ENCODE results near the gene TSEN54. TPM values are rescaled to one million over a fixed set of nuclear protein-coding genes. Genes with fewer than 3 reads are reported as not detected.
A peak's percentile ranks its signal among the peaks of the same experiment; 100 is the strongest.

TSEN54 gene
- total RNA-seq, 2 experiments from 2014 or later, result 76.6 to 77.8 TPM

DNA sequence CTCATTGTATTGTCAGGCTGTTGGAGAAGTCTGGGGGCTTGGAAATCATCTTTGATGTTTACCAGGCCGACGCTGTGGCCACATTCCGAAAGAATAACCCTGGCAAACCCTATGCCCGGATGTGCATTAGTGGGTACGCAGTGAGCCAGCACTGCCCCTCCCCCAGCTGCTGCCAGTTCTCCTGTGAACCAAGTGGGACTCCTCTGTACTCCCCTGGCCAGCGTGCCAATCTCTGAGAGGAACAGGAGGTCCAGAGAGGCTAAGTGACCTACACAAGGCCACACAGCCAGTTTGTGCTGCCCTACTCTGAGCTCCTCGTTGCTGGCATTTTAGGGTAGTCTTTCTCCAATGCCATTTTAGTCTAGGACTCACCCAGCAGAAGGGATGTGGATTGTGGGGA, 7.3 kb downstream of the TSEN54 start:
- Mint-ChIP-seq H3K9me3 (ENCODE audit: insufficient read depth) (no peaks in the 10 kb centered on the region), H3K4me3 (no peak overlapping the region), H3K27ac (no peak overlapping the region), H3K27me3 (ENCODE audit: low read depth) (peaks cover 7% of the 10 kb centered on the region), H3K36me3 (ENCODE audit: low read depth) (peaks cover 40% of the 10 kb centered on the region), H3K4me1 (ENCODE audit: low read depth) (peaks cover 30% of the 10 kb centered on the region)
- ATAC-seq (no peak), DNase-seq (no peak)
- POLR2A ChIA-PET, result interaction anchor here (2.0 kb wide), 1 partner anchor 12 kb away, joined by 8 read pairs; no protein-coding TSS in a partner anchor
- CTCF ChIA-PET, result interaction anchor here (0.5 to 2.2 kb wide), 2 partner anchors 7 to 154 kb away, joined by 3 to 14 read pairs; partner anchors contain the start of gene TSEN54

DNA sequence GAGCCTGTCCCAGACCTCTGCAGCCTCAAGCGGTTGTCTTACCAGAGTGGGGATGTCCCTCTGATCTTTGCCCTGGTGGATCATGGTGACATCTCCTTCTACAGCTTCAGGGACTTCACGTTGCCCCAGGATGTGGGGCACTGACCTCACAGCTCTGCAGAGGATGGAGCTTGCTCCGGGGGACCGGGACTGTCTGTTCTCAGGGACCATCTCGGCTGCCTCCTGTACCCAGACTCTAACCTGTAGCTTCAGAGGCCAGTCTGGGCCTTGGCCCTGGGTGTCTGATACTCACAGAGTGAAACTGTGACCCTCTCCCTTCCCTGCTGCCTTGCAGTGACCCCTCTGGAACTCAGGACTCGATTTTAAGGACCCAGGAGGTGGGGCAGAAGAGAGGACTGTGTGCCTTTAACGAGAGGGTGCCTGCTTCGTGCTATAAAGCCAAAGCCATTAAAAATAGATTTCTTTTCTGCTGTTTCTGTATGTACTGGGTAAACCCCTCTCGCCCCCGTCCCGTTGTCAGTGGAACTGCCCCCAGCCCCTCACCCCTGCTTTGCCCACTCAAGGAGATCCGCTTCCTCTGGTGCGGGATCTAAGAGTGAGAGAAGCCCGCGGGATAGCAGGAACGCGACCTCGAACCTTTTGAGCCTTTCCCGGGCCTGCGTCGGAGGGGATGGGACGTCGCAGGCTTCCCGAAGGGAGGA, 8.1 kb downstream of the TSEN54 start:
- ATAC-seq (no peak), DNase-seq (no peak)
- H3K9me3 Mint-ChIP-seq (ENCODE audit: insufficient read depth), result no peaks in the 10 kb centered on the region
- ChIA-PET POLR2A (interaction anchor here (0.8 to 2.0 kb wide), 2 partner anchors 11 to 68 kb away, joined by 3 to 8 read pairs; partner anchors contain the start of gene TMEM94), CTCF (interaction anchor here (0.5 to 2.2 kb wide), 4 partner anchors 8 to 153 kb away, joined by 3 to 14 read pairs (median 4); partner anchors contain the start of gene TSEN54)
- H3K4me3 Mint-ChIP-seq, result peak overlapping the region; percentile 31
- peaks cover 33% of the 10 kb centered on the region for H3K36me3 Mint-ChIP-seq (ENCODE audit: low read depth)
- peak overlapping the region; percentile 39 for H3K27ac Mint-ChIP-seq
- peaks cover 7% of the 10 kb centered on the region for H3K27me3 Mint-ChIP-seq (ENCODE audit: low read depth)
- peaks cover 23% of the 10 kb centered on the region for H3K4me1 Mint-ChIP-seq (ENCODE audit: low read depth)

DNA sequence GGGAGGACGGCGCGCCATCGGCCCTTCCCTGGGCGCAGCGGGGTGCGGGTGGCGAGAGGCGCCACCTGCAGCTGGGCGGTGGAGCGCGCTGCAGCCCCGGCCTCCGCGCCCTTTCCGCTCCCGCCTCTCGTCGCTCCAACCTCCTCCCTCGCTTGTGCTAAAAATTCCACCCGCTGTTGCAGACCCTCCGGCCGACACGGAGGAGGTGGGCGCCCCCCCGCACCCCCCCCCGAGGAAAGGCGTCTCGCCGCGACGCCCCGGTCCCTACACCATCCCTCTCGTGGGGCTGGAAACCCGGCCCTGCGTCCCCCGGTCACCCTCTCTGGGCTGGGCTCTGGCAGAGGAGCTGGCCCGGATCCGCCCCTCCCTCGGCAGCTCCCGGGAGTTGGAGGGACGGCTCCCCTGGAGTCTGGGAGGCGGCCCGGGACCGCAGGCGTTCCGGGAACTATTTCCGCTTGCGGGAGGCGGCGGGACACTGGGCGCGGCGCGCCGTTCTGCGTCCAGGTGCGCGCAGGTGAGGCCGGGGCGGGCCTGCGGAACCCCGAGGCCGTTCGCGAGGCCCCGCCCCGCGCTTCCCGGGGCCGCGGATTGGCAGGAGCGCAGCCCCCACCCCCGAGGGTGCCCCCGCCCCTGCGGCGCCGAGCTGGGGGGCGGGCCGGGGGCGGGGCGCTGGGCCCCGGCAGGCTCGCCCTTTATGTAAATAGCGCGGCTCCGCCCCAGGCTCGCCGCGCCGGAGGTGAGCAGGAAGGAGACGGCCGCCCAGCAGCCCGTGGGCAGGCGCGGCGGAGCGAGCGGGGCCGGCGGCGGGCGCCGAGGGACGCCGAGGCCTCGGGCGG, 8.9 kb downstream of the TSEN54 start, which contains the start of gene LLGL2:
Gene LLGL2, plus strand, starts transcription at position 728 of the 836 bp plus-strand sequence. CDS start 17,730 bp downstream, outside the sequence.
- Mint-ChIP-seq H3K27me3 (ENCODE audit: low read depth) (peaks cover 7% of the 10 kb centered on the region), H3K36me3 (ENCODE audit: low read depth) (peaks cover 28% of the 10 kb centered on the region), H3K27ac (peak within 1 kb of the TSS; percentile 39), H3K4me3 (peak within 1 kb of the TSS; percentile 72), H3K9me3 (ENCODE audit: insufficient read depth) (no peaks in the 10 kb centered on the region), H3K4me1 (ENCODE audit: low read depth) (peaks cover 19% of the 10 kb centered on the region)
- ATAC-seq (peak; percentile 93), DNase-seq (peak; percentile 85)
- ChIA-PET POLR2A (interaction anchor here (0.6 to 2.0 kb wide), 3 partner anchors 10 to 120 kb away, joined by 3 to 8 read pairs (median 3); partner anchors contain the start of gene TMEM94), CTCF (interaction anchor here (1.3 to 2.2 kb wide), 3 partner anchors 9 to 100 kb away, joined by 3 to 14 read pairs (median 4); partner anchors contain the start of gene TSEN54)

DNA sequence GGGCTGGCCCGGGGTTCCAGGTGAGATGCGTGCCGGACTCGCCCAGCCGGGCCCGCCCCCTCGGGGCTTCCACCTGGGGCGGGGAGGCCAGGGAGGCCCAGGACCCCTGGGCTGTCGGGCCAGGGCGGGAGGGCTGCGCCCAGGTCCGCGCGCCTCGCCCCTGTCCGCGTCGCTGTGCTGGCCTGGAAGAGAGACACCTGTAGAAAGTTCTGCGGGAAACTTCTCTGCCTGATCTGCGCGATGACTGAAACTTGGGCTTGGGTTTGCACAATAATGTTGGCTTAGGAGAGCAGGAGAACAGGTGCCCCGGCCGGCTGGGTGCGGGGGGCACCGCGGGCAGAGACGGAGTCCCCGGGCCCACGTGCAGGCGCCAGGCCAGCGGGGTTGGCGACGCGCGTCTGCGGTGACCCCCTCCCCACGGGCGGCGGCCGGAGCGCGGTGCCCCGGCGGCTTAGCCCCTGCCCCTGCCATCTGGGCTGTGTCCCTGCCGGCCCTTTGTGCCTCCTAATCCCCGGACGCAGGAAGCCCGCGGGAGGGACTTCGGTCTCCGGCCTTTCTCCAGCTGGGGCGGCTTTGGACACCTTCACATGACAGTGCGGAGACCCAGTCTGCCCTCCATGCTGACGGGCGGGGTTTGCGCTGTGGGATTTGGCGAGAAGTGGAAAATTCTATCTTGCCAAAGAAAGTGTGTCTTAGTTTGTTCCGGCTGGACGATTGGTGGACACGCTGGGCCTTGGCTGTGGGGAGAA, 9.7 kb downstream of the TSEN54 start:
- H3K36me3 Mint-ChIP-seq (ENCODE audit: low read depth), result peaks cover 25% of the 10 kb centered on the region
- CTCF ChIA-PET, result interaction anchor here (1.2 to 2.6 kb wide), 7 partner anchors 8 to 101 kb away, joined by 3 to 14 read pairs (median 4); partner anchors contain the start of gene TSEN54
- ATAC-seq (no peak), DNase-seq (no peak)
- H3K4me3 Mint-ChIP-seq, result peak overlapping the region; percentile 72
- H3K27ac Mint-ChIP-seq, result no peak overlapping the region
- POLR2A ChIA-PET, result interaction anchor here (0.8 kb wide), 1 partner anchor 10 kb away, joined by 3 read pairs; the partner anchor contains the start of gene TSEN54
- H3K27me3 Mint-ChIP-seq (ENCODE audit: low read depth), result peaks cover 7% of the 10 kb centered on the region
- H3K4me1 Mint-ChIP-seq (ENCODE audit: low read depth), result peaks cover 19% of the 10 kb centered on the region
- no peaks in the 10 kb centered on the region for H3K9me3 Mint-ChIP-seq (ENCODE audit: insufficient read depth)

DNA sequence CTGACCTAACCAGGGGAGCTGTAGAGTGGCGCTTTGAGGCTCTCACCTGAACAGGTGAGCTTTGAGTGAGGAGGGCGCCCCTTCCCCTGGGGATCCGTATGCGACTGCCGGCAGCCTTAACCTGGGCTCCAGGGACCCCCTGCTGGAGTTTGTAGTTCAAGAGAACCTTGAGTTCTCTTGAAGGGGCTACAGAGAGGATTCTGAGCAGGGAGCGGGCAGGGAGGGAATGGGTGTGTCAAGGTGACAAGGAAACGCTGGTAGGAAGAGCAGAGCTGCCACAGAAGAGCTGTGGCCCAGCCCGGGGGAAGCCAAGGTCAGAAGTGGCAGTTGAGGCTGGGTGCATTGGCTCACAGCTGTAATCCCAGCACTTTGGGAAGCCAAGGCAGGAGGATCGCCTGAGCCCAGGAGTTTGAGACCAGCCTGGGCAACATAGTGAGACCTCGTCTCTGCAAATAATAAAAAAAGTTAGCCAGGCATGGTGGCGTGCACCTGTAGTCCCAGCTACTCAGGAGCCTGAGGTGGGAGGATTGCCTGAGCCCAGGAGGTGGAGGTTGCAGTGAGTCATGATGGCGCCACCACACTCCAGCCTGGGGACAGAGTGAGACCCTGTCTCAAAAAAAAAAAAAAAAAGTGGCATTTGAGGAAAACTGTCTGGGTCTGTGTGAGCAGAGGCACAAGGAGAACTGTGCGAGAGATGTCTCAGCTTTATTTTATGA, 10.4 kb downstream of the TSEN54 start:
- H3K4me1 Mint-ChIP-seq (ENCODE audit: low read depth), result peaks cover 19% of the 10 kb centered on the region
- POLR2A ChIA-PET, result interaction anchor here (0.6 to 0.8 kb wide), 3 partner anchors 9 to 55 kb away, joined by 3 to 4 read pairs (median 3); partner anchors contain the start of gene TSEN54
- DNase-seq, result no peak
- no peak for ATAC-seq
- H3K36me3 Mint-ChIP-seq (ENCODE audit: low read depth), result peaks cover 19% of the 10 kb centered on the region
- no peaks in the 10 kb centered on the region for H3K9me3 Mint-ChIP-seq (ENCODE audit: insufficient read depth)
- CTCF ChIA-PET, result interaction anchor here (1.2 to 2.6 kb wide), 4 partner anchors 9 to 75 kb away, joined by 3 to 8 read pairs (median 5); partner anchors contain the start of gene TSEN54
- peak overlapping the region; percentile 72 for H3K4me3 Mint-ChIP-seq
- peaks cover 7% of the 10 kb centered on the region for H3K27me3 Mint-ChIP-seq (ENCODE audit: low read depth)
- H3K27ac Mint-ChIP-seq, result no peak overlapping the region

DNA sequence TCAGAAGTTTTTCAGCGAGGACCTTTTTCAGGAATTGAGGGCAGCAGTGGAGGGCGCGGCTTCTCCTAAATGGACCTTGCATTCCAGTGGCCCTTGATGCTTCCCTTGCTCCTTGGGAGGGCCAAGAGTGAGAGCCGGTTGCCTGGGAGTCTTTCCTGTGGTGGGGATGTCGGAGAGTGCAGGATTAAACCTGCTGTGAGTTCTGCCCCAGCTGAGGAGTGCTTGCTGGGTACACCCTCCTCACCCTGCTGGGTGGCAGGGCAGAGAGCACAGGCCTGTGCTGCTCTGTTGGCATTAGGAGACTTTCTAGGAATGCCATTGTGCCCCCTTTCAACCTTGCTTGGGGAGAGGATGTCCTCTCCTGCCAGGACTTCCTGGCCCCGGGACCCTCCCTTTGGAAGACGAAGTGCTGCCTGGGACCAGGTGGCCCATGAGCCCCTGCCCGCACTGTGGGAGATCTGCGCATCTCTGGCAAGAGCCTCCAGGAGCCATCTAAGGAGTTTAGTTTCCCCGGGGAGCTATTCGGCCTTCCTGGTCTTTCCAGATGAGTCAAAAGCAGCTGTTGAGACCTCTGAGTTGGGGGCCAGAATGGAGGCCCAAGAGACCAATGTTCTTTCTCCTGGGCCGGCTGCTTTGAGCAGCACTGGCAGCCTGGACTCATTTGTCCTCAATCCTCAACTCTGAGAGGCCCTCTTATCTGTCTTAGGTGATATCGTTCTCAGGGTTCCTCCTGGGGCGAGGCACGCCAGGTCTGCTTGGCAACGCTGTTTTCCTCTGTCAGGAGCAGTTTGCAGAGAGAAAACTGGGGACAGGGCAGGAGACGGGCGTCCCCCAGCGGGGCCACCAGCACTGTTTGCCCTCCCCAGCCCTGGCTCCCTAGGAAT, 14.8 kb downstream of the TSEN54 start:
- Mint-ChIP-seq H3K27me3 (ENCODE audit: low read depth) (peaks cover 7% of the 10 kb centered on the region), H3K27ac (no peak overlapping the region), H3K9me3 (ENCODE audit: insufficient read depth) (no peaks in the 10 kb centered on the region), H3K4me3 (no peak overlapping the region), H3K36me3 (ENCODE audit: low read depth) (peaks cover 3% of the 10 kb centered on the region), H3K4me1 (ENCODE audit: low read depth) (peaks cover 39% of the 10 kb centered on the region)
- ATAC-seq (no peak), DNase-seq (no peak)
- ChIA-PET POLR2A (interaction anchor here (1.0 kb wide), 1 partner anchor 12 kb away, joined by 3 read pairs; no protein-coding TSS in a partner anchor), CTCF (no interaction called here)

DNA sequence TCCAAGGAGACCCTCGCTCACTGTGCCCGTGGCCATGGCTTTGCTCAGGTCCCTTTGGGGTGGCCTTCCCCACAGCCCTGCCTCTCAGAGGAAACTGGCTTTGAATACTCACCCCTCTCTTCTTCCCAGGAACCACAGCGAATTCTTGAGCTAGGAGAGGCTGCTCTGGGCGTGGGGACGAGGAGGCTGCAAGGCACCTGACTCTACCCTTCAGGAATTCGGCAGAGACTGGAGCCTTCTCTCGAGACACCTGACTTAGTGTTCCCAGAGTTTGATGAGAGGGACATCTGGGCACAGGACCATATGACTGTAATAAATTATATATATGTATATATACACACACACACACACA, 15.4 kb downstream of the TSEN54 start:
- Mint-ChIP-seq H3K36me3 (ENCODE audit: low read depth) (peaks cover 3% of the 10 kb centered on the region), H3K9me3 (ENCODE audit: insufficient read depth) (no peaks in the 10 kb centered on the region), H3K27me3 (ENCODE audit: low read depth) (peaks cover 3% of the 10 kb centered on the region), H3K27ac (no peak overlapping the region), H3K4me3 (no peak overlapping the region), H3K4me1 (ENCODE audit: low read depth) (peaks cover 36% of the 10 kb centered on the region)
- ChIA-PET POLR2A (interaction anchor here (1.0 kb wide), 1 partner anchor 13 kb away, joined by 3 read pairs; no protein-coding TSS in a partner anchor), CTCF (interaction anchor here (1.3 kb wide), 1 partner anchor 218 kb away, joined by 3 read pairs; no protein-coding TSS in a partner anchor)
- DNase-seq (no peak), ATAC-seq (no peak)

DNA sequence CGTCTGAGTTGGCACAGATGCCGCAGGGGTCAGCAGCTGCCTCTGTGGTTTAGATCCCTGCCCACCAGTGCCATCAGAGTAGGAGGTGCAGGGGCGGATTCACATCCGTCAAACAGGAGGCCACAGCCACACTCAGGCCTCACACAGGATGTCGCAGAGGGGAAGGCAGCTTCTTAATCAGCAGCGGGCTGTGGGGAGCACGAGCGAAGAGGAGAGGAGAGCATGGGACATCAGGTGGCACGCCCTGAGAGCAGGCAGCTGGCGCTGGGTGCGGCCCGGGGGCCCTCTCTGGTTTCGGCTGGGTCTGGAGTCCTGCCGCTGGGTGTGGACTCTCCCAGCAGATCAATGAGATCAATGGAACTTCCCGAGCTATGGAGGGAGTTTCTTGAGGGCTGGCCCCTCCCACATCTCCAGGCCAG, 18.8 kb downstream of the TSEN54 start:
- ATAC-seq (peak; percentile 97), DNase-seq (peak; percentile 86)
- peak overlapping the region; percentile 92 for H3K27ac Mint-ChIP-seq
- no peaks in the 10 kb centered on the region for H3K27me3 Mint-ChIP-seq (ENCODE audit: low read depth)
- H3K4me1 Mint-ChIP-seq (ENCODE audit: low read depth), result peaks cover 31% of the 10 kb centered on the region
- ChIA-PET POLR2A (interaction anchor here (0.6 to 2.0 kb wide), 11 partner anchors 11 to 509 kb away, joined by 3 to 15 read pairs (median 4); partner anchors contain the start of genes TMEM94 and TSEN54), CTCF (interaction anchor here (0.8 to 3.4 kb wide), 14 partner anchors 9 to 264 kb away, joined by 3 to 26 read pairs (median 3); partner anchors contain the start of genes LLGL2, MIF4GD, SLC25A19 and SMIM5)
- no peaks in the 10 kb centered on the region for H3K9me3 Mint-ChIP-seq (ENCODE audit: insufficient read depth)
- H3K36me3 Mint-ChIP-seq (ENCODE audit: low read depth), result peaks cover 2% of the 10 kb centered on the region
- peak overlapping the region; percentile 27 for H3K4me3 Mint-ChIP-seq

DNA sequence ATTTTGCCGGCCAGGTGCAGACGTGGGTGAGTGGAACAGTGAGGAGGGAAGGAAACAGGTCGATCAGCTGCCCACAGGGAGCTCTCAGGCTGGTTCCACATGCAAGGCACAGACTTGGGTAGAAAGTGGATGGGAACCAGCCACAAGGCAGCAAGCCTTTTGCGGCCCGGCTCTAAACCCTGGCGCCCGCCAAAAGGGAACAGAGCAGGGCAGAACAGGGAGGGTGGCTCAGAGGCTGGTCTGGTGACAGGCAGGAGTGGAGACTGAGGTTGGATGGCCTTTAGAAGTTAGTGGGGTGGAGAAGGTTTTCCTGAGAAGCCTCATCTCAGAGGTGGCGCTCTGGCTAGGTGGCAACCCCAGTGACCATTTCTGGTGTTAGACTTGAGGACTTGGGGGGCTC, 19.5 kb downstream of the TSEN54 start:
- ATAC-seq, result no peak
- Mint-ChIP-seq H3K9me3 (ENCODE audit: insufficient read depth) (no peaks in the 10 kb centered on the region), H3K36me3 (ENCODE audit: low read depth) (peaks cover 2% of the 10 kb centered on the region), H3K27ac (peak overlapping the region; percentile 92), H3K27me3 (ENCODE audit: low read depth) (no peaks in the 10 kb centered on the region), H3K4me1 (ENCODE audit: low read depth) (peaks cover 31% of the 10 kb centered on the region), H3K4me3 (peak overlapping the region; percentile 27)
- CTCF ChIA-PET, result interaction anchor here (1.0 to 3.4 kb wide), 5 partner anchors 8 to 97 kb away, joined by 3 to 26 read pairs (median 4); partner anchors contain the start of genes SMIM5 and TSEN54
- POLR2A ChIA-PET, result interaction anchor here (0.5 to 2.0 kb wide), 6 partner anchors 12 to 510 kb away, joined by 3 to 15 read pairs (median 6); partner anchors contain the start of genes TMEM94 and TSEN54
- no peak for DNase-seq
